ENCODE measurements around the gene REV1. TPM values are rescaled to one million over a fixed set of nuclear protein-coding genes. Genes with fewer than 3 reads are reported as not detected.

Gene REV1
- total and polyA plus RNA-seq, 4 donors, result 13.7 to 165 (median 34.5) TPM

DNA sequence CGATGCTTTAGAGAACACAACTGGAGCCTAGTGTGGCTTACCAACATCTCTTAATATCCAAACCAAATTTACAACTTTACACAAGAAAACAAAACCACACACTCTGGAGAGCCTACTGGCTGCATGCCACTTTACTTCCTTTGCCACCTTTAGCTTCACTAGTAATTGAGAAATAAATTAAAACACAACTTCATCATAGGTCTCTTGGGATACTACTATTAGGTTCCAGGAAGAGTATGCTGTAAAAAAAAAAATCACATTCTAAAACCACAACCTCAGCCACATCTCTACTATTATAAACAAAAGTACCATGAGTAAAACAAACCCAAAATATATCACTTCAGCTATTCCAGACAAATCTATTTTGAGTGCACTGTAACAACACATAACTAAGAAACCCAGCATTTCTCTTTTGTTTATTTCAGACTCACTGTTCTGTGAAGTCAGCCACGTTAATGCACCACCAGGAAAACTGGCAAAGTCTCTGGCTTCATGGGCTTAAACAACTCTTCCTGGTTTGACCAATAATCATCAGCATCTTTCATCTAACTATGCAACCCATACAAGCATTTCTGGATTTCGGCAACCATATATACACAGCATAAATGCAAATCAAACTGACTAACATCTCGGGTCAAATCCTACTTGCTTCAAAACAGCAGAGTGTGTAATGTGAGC lies 59.1 kb downstream of the REV1 start:
- no peaks in the 10 kb centered on the region for H3K27me3 ChIP-seq (ENCODE audit: control insufficient read depth in 3 of 3, insufficient read depth in 3 of 3, low read length in 2 of 3)
- TF ChIP-seq, protein P1, sequence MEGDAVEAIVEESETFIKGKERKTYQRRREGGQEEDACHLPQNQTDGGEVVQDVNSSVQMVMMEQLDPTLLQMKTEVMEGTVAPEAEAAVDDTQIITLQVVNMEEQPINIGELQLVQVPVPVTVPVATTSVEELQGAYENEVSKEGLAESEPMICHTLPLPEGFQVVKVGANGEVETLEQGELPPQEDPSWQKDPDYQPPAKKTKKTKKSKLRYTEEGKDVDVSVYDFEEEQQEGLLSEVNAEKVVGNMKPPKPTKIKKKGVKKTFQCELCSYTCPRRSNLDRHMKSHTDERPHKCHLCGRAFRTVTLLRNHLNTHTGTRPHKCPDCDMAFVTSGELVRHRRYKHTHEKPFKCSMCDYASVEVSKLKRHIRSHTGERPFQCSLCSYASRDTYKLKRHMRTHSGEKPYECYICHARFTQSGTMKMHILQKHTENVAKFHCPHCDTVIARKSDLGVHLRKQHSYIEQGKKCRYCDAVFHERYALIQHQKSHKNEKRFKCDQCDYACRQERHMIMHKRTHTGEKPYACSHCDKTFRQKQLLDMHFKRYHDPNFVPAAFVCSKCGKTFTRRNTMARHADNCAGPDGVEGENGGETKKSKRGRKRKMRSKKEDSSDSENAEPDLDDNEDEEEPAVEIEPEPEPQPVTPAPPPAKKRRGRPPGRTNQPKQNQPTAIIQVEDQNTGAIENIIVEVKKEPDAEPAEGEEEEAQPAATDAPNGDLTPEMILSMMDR (IDR thresholded peaks at IDR 0.05; ENCODE audit: control extremely low read depth, extremely low read depth), result no peak
- 63 to 70% methylated on average over 4 of the region's 4 CpGs for WGBS, 2 donors
- H3K4me1 ChIP-seq (ENCODE audit: control insufficient read depth in 5 of 5, insufficient read depth in 5 of 5, low read length in 5 of 5), result peaks cover 0 to 2% (median 0%) of the 10 kb centered on the region in 5 donors
- DNase-seq (no peak), ATAC-seq (ENCODE audit: insufficient read depth, low FRiP score) (no peak)
- no peak overlapping the region for H3K9ac ChIP-seq (ENCODE audit: insufficient read depth in 1 of 2, low read length in 2 of 2)
- H3K9me3 ChIP-seq (ENCODE audit: control insufficient read depth in 4 of 4, insufficient read depth in 3 of 4, low read length in 3 of 4), result no peaks in the 10 kb centered on the region
- H3K4me3 ChIP-seq, result no peak overlapping the region
- H3K27ac ChIP-seq (ENCODE audit: low read depth in 1 of 2, low read length in 1 of 2), result no peak overlapping the region
- H3K36me3 ChIP-seq (ENCODE audit: control insufficient read depth in 4 of 4, insufficient read depth in 4 of 4, low read length in 4 of 4), result peaks cover 5 to 25% (median 17%) of the 10 kb centered on the region in 4 donors

DNA sequence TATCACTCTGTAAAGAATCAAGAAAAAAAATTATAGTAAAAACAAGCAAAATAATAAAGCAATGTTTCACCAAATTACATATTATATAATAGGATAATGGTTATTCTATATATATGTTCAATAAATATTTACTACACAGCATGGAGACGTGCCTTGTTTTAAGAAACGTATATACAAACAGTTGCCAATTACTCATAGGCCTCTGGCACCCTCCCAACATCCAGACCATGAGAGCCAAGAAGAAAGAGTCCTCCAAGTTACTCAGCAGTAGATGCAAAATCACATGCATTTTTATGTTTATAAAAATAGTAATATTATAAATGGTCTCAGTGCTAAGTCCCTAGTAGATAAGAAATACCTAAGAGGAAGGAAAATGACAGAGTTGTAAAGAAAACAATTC lies 64.8 kb downstream of the REV1 start:
- ATAC-seq (ENCODE audit: insufficient read depth, low FRiP score) (no peak), DNase-seq (peak; percentile 82 to 93 (median 93))
- no peaks in the 10 kb centered on the region for H3K9me3 ChIP-seq (ENCODE audit: control insufficient read depth in 4 of 4, insufficient read depth in 3 of 4, low read length in 3 of 4)
- H3K4me3 ChIP-seq, result no peak overlapping the region
- TF ChIP-seq, protein P1 (IDR thresholded peaks at IDR 0.05; ENCODE audit: control extremely low read depth, extremely low read depth), result no peak
- 35 to 69% methylated on average over 2 of the region's 2 CpGs for WGBS, 2 donors
- no peak overlapping the region for H3K27ac ChIP-seq (ENCODE audit: low read depth in 1 of 2, low read length in 1 of 2)
- H3K36me3 ChIP-seq (ENCODE audit: control insufficient read depth in 4 of 4, insufficient read depth in 4 of 4, low read length in 4 of 4), result peaks cover 14 to 40% (median 25%) of the 10 kb centered on the region in 4 donors
- peaks cover 0 to 18% (median 14%) of the 10 kb centered on the region in 5 donors for H3K4me1 ChIP-seq (ENCODE audit: control insufficient read depth in 5 of 5, insufficient read depth in 5 of 5, low read length in 5 of 5)
- no peak overlapping the region for H3K9ac ChIP-seq (ENCODE audit: insufficient read depth in 1 of 2, low read length in 2 of 2)
- H3K27me3 ChIP-seq (ENCODE audit: control insufficient read depth in 3 of 3, insufficient read depth in 3 of 3, low read length in 2 of 3), result no peaks in the 10 kb centered on the region

DNA sequence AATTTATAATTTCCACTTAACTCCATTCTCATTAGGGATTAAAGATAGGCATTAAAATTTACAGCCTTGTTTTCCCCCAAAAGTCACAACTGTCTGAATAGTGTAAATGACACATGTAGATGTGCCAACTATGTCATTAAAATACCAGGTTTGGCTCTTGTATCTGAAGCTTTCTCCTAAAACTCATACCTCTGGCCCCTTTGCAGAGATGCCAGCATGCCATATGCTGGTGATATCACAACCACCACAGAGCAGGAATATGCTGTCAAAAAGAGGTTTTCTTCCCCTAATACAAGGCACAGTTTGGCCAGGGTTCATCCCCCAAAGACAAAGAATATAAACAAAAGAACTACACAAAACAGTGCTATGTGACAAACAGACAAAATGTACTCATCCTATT lies 65.4 kb downstream of the REV1 start:
- ATAC-seq (ENCODE audit: insufficient read depth, low FRiP score) (no peak), DNase-seq (no peak)
- TF ChIP-seq, protein P1 (IDR thresholded peaks at IDR 0.05; ENCODE audit: control extremely low read depth, extremely low read depth), result no peak
- peak overlapping the region in 1 of 2 donors; percentile 53 for H3K27ac ChIP-seq (ENCODE audit: low read depth in 1 of 2, low read length in 1 of 2)
- H3K27me3 ChIP-seq (ENCODE audit: control insufficient read depth in 3 of 3, insufficient read depth in 3 of 3, low read length in 2 of 3), result no peaks in the 10 kb centered on the region
- peaks cover 17 to 45% (median 27%) of the 10 kb centered on the region in 4 donors for H3K36me3 ChIP-seq (ENCODE audit: control insufficient read depth in 4 of 4, insufficient read depth in 4 of 4, low read length in 4 of 4)
- H3K9ac ChIP-seq (ENCODE audit: insufficient read depth in 1 of 2, low read length in 2 of 2), result no peak overlapping the region
- H3K9me3 ChIP-seq (ENCODE audit: control insufficient read depth in 4 of 4, insufficient read depth in 3 of 4, low read length in 3 of 4), result no peaks in the 10 kb centered on the region
- no peak overlapping the region for H3K4me3 ChIP-seq
- peaks cover 0 to 18% (median 14%) of the 10 kb centered on the region in 5 donors for H3K4me1 ChIP-seq (ENCODE audit: control insufficient read depth in 5 of 5, insufficient read depth in 5 of 5, low read length in 5 of 5)

Data from lung (tissue), 12 donors.